Mononuclear cell (primary cell): ENCODE results near the gene STEAP2. TPM values are rescaled to one million over a fixed set of nuclear protein-coding genes. Genes with fewer than 3 reads are reported as not detected.

Source experiments
- H3K27me3 ChIP-seq: 2 replicates; pipeline ENCODE4 v1.6.0; 2011; ENCODE audit warnings: low read length, control low read depth; ENCODE audit not compliant: insufficient read depth
- H3K4me1 ChIP-seq: 2 replicates; pipeline ENCODE4 v1.5.1; 2011; ENCODE audit warnings: mild to moderate bottlenecking, low read length, control low read depth; ENCODE audit not compliant: insufficient read depth
- H3K4me3 ChIP-seq: 2 replicates; pipeline ENCODE4 v1.5.1; 2011; ENCODE audit warnings: mild to moderate bottlenecking, low read length, moderate library complexity
- H3K9me3 ChIP-seq: 2 replicates; pipeline ENCODE4 v1.5.1; 2011; ENCODE audit warnings: low read depth, mild to moderate bottlenecking, control low read depth, low read length
- total RNA-seq: library from RNA; depleted of rRNA; stranded (reverse); fragments of >200 nt; gene quantifications from one replicate; pipeline ENCODE4 v1.2.3, GENCODE V29; 2012

The STEAP2 gene
- total RNA-seq, 1 donor = 0.10 TPM

GRCh38 chr7:90266808-90267207 is 55.3 kb downstream of the STEAP2 start:
- no peak overlapping the region for H3K4me3 ChIP-seq
- no peaks in the 10 kb centered on the region for H3K9me3 ChIP-seq
- no peaks in the 10 kb centered on the region for H3K4me1 ChIP-seq
- peaks cover 8% of the 10 kb centered on the region for H3K27me3 ChIP-seq

DNA sequence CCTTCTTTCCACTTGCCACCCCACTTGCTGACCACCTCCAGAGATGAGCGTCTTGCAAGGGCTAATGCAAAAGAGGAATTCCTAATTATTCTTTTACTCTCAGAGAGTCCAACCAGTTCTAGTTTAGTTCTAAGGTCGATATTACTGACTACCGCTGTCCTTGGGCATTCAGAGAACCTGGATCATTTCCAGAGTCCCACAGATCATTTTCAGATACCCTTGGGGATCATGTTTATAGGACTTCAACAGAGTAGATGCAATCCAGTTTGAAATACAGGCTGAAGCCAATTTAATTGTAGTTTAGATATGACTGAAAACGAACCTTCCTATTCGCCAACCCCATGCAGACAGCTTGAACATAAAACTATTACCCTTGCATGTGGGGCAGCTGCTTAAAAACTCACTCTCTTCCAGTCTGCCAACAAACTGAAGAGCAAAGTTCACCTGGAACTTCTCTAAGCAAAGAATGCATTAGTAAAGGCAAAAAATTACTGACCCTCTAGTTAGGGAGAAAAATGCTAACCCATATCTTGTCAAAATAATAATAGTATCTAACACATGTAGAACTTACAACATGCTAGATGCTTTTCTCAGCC is 55.8 kb downstream of the STEAP2 start:
- Histone ChIP-seq H3K9me3 (no peaks in the 10 kb centered on the region), H3K4me3 (no peak overlapping the region), H3K27me3 (peaks cover 8% of the 10 kb centered on the region), H3K4me1 (no peaks in the 10 kb centered on the region)

GRCh38 chr7:90269163-90269562 is 57.6 kb downstream of the STEAP2 start:
- Histone ChIP-seq H3K4me3 (no peak overlapping the region), H3K4me1 (no peaks in the 10 kb centered on the region), H3K27me3 (peaks cover 2% of the 10 kb centered on the region), H3K9me3 (no peaks in the 10 kb centered on the region)

- H3K27me3 ChIP-seq = peaks cover 2% of the 10 kb centered on the region
- H3K4me3 ChIP-seq = no peak overlapping the region
- H3K4me1 ChIP-seq = no peaks in the 10 kb centered on the region
- H3K9me3 ChIP-seq = no peaks in the 10 kb centered on the region
Observed at GRCh38 chr7:90270431-90271178, 59.1 kb downstream of the STEAP2 start.

DNA sequence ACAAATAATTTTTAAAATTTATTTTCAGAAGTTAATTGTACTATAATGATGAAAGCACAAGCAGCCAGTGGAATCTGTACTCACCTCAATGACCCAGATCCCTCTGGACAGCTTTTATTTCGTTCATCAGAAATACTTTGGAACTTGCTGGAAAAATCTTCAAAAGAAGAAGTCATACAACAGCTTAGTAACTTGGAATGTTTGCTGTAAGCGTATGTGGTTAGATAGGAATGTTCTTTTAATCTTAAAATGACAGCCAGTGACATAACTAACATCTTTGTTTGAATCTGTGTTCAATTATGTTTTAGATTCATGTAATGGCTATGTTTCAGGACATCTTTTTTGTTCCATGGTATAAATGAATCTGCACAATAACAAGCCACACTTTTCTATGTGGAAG is 60.2 kb downstream of the STEAP2 start:
- Histone ChIP-seq H3K4me3 (no peak overlapping the region), H3K27me3 (no peaks in the 10 kb centered on the region), H3K4me1 (no peaks in the 10 kb centered on the region), H3K9me3 (no peaks in the 10 kb centered on the region)

DNA sequence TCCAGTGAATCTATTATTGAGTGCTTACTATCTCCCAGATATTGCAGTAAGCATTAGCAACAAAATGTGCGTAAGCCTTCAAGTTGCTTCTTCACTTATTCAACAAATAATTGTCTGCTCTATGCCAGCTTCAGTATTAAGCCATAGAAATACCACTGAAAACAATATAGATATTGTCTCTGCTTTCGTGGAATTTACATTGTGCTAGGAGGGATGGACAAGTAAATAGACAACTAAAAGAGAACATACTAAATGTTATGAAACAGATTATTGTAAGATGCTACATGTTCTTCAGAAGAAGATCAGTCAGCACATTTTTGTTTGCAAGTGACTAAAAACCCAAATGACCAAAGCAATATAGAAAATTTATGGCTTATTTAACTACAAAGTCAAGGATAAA is 60.7 kb downstream of the STEAP2 start:
- H3K9me3 ChIP-seq = no peaks in the 10 kb centered on the region
- no peaks in the 10 kb centered on the region for H3K4me1 ChIP-seq
- H3K27me3 ChIP-seq = no peaks in the 10 kb centered on the region
- H3K4me3 ChIP-seq = no peak overlapping the region

- no peaks in the 10 kb centered on the region for H3K9me3 ChIP-seq
- H3K4me1 ChIP-seq = no peaks in the 10 kb centered on the region
- H3K4me3 ChIP-seq = no peak overlapping the region
- no peaks in the 10 kb centered on the region for H3K27me3 ChIP-seq
Observed at GRCh38 chr7:90274161-90274560, 62.6 kb downstream of the STEAP2 start.

GRCh38 chr7:90276033-90276728 is 64.6 kb downstream of the STEAP2 start:
- H3K9me3 ChIP-seq = no peaks in the 10 kb centered on the region
- H3K4me1 ChIP-seq = no peaks in the 10 kb centered on the region

More at GRCh38 chr7:90276033-90276728, 64.6 kb downstream of the STEAP2 start:
- no peak overlapping the region for H3K4me3 ChIP-seq
- no peaks in the 10 kb centered on the region for H3K27me3 ChIP-seq

Other genes with a start within 250 kb of the STEAP2 start
- gene STEAP1, start 57.3 kb upstream of the STEAP2 start, total RNA-seq = 0.21 TPM
- 0.42 TPM for gene CFAP69, start 33.4 kb downstream of the STEAP2 start, total RNA-seq
- not detected for gene FAM237B, start 109.6 kb downstream of the STEAP2 start, total RNA-seq
- gene GTPBP10, start 135.0 kb downstream of the STEAP2 start, total RNA-seq = 16.2 TPM
- gene CLDN12, start 191.7 kb downstream of the STEAP2 start, total RNA-seq = 1.4 TPM